ENCODE results near the gene NIM1K.
"Not testable (repeated sequence)": the region's sequence is repeated elsewhere in the genome, so short reads cannot be mapped to it uniquely, and the experiment has no call there.

Gene NIM1K

DNA sequence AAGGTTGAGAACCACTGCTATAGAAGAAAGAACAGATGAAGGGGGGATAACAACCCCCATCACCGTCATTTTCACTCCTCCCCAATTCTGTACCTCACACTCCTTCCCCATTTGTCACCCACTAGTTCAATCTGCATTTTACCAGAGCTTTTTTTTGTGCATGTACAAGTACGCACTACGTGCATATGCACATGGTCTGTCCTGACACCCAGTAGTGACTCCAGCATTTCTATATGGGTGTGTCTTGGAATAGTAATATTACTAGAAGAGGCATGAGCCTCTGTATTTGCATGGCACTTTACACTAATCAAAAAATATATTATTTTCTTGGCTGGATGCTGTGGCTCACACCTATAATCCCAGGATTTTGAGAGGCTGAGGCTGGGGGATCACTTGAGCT, 38.7 kb downstream of the NIM1K start:
- no peak for DNase-seq (ENCODE audit: low read depth, low spot score)

DNA sequence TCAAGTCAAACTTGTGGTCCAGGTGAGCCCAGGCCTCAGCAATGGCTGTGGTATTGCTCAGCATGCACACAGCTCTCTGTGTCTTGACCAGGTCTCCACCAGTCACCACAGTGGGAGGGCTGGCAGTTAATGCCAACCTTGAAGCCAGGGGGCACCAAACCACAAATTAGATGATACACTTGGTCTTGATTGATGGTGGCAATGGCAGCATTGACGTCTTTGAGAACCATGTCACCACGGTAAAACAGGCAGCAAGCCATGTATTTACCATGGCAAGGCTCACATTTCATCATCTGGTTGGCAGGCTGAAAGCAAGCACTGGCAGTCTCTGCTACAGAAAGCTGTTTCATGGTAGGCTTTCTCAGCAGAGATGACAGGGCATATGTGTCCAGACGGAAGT, 40.0 kb downstream of the NIM1K start:
- DNase-seq (ENCODE audit: low read depth, low spot score): no peak

DNA sequence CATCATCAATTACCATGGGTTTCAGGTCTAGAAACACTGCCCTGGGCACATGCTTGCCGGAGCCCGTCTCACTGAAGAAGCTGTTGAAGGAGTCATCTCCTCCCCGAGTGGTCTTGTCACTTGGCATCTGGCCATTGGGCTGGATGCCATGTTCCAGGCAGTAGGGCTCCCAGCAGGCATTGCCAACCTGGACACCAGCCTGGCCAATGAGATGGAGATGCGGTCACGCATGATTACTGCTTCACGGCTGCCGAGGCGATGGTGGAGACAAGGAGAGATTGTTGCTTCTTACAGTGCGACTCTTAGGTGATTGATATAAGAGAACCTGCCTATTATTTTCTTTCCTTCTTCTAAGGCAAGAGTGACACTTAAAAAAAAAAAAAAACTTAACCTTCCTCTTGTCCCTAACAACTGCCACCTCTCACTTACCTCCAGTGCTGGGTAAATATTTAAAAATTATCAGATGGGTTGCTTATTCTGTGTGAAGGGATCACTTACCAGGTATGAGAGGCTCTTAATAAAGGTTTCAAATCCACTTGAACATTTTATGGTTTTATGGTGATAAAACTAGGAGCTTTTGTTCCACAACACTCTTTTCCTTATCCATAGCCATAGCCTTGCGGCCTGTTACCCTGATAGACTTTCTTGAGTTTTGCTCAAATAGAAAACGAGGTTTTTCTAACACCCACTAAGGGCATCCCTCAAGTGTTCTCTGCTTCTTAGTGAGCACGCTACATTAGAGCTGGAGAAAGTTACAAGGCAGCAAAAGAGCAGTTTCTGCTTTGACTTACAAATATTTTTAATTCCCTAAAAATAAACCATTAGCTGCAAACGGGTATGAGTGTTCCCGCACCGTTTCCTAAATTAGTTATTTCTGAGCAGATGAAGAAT, 41.2 kb downstream of the NIM1K start:
- DNase-seq (ENCODE audit: low read depth, low spot score): no peak

DNA sequence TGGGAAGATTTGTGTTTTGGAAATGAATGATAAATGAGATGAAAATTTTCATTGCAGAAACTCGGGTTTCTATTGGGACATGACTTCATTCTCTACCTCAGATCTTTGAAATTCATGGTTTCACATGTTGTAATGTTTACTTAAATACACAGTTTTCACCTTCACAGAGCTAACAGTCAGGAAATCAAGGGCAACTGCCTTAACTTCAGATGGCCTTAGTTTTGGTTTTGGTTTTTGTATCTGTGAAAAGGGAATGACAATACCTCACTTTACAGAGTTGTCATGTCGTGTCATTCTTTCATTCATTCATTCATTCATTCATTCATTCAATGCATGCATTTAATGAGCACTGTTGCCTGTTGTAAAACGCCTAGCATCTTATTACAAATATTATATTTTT, 41.9 kb downstream of the NIM1K start:
- DNase-seq (ENCODE audit: low read depth, low spot score): no peak

DNA sequence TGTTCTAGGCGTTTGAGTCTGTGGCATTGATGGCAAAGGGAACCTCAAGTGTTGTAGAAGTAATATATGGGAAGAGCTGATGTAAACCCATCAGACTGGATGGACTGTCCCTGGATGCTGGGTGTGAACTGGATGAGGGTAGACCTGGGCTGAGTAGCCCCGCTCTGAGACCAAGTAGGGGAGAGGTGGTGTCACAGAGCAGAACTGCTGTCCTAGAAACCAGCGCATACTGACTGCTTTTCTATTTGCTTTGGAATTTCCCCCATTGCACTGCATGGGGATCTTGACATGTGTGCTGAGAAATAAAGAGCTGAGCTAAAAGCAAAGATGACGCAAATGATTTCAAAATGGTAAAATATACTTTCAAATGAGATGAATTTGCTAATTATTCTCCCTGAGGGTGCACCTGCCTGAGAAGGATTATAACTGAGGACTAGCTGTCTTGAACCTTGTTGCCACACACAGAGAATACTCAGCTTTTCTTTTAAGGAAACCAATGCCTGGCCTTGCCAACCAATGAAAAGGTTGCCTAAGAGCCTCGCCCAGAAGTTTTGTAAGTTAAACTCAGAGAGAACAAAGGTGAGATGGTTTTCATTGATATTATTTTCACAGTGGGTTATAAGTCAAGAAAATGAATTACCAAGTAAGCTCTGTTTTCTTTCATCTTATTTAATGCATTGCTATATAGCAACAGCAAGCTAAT, 44.8 kb downstream of the NIM1K start:
- no peak for DNase-seq (ENCODE audit: low read depth, low spot score)

DNA sequence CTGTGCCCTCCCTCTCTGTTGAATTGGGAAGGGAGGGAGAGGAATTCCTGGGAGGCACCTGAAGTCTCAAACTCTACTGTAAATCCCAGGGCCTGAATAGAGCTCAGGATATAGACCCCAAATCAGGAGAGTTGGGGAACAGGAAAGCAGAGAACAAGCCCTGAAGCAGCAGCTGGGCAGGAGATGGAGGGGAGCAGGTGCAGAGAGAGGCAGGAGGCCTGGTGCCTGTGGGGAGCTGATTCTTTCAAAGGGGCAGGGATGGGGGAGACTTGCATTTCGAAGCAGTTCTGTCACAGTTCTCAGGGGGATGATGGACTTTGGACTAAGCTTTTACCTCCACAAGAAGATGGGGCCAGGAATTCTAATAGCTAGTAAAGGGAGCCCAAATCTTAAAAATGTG, 50.2 kb downstream of the NIM1K start:
- no peak for DNase-seq (ENCODE audit: low read depth, low spot score)

DNA sequence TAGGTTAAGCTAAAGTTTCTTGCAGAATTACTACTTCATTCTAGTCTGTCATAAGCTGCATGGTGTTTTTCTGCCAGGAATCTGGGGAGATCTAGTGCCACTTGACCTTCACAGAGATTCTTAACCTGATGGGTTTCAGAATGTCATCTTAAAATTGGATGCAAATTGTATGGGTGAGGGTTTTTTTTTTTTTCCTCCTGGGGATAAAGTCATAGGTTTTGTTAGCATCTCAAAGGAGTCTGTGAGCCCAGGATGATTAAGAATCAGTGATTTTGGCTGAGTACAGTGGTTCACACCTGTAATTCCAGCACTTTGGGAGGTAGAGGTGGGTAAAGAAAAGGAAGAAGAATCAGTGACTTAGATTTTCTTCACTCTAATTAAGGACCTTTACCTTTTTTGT, 51.2 kb downstream of the NIM1K start:
- no peak for DNase-seq (ENCODE audit: low read depth, low spot score)

DNA sequence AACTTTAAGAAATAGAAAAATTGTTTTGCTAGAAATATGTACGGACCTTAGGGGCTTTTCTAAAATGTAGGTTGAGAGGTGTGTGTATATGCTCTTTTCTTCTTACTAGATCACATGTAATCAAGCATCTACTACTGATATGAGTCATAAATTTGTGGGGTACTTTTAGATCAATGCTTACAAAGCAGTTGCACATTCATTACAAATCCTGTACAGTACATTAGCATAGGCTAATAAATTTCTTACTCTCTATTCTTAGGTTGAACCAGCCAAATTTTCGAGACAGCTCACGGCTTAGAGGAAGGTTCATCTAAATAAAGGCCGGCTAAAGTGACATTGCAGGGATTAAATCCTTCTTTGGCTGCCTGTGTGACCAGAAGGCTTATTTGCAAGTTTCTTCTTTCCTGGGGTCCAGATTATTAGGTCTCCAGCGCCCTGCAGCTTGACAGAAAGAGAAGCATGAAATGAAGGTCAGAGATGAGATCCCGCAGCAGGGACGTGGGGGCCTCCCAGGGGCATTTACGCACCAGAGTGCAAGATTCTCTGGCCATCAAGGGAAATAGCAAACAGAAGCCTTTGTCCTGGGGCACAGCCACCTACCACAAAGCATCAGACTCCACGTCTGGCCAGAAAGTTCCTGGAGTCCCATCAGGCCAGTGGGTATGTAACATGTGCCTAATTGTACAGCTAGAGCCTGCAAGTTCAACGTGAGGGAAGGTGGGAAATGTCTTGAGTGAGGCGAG, 53.0 kb downstream of the NIM1K start:
- no peak for DNase-seq (ENCODE audit: low read depth, low spot score)

DNA sequence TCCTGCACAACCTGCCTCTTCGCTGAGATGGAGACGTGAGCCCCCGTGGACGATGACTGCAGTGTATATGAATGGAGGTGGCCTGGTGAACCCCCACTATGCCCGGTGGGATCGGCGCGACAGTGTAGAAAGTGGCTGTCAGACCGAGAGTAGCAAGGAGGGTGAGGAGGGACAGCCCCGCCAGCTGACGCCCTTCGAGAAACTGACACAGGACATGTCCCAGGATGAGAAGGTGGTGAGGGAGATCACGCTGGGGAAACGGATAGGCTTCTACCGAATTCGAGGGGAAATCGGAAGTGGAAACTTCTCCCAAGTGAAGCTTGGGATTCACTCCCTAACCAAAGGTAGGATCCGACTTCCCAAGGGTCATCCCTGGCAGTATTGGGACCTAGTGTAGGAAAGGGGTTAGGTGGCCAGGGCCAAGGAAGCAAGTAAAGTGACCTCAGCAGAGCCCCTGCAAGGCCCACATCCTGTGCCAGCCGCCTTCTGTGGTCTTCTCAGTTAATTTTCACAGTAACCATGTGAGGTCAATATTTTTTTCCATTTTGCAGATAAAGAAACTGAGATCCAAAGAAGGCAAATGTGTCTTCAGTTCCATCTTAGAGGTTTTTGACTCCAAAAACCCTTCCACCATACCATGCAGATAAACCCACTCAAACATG, 53.8 kb downstream of the NIM1K start:
- no peak for DNase-seq (ENCODE audit: low read depth, low spot score)

DNA sequence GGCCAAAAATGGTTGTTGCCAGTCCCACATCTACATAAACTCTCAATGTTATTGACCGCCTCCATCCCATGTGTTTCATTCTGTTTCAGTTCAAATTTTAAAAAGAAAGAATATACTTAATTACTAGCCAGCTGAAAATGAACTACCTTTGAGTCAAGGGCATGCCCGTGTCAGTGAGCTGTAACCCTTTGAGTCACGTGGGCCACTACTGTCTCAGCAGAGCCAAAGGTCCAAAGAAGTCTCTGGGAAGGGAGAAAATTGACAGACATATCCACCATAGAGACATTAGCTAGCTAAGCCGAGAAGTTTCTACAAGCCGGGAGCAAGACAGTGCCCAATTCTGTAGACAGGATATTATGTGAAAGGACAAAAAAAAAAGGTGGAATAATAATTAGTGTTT, 59.7 kb downstream of the NIM1K start:
- DNase-seq (ENCODE audit: low read depth, low spot score): no peak

DNA sequence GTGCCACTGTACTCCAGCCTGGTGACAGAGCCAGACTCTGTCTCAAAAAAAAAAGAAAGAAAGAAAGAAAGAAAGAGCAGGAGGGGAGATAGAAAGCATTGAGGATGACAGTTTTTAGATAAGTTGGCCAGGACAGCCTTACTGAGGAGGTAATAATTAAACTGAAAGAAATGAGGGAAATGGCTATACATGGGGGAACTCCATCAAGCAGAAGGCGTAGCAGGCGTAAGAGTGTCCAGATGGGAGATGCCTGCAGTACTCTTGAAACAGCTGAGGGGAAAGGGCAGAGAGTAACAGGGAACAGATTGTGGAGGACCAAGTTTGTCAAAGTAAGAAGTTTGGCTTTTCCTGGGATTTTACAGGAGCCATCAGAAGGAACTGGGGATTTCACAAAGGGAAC, 63.7 kb downstream of the NIM1K start:
- DNase-seq (ENCODE audit: low read depth, low spot score): no peak

DNA sequence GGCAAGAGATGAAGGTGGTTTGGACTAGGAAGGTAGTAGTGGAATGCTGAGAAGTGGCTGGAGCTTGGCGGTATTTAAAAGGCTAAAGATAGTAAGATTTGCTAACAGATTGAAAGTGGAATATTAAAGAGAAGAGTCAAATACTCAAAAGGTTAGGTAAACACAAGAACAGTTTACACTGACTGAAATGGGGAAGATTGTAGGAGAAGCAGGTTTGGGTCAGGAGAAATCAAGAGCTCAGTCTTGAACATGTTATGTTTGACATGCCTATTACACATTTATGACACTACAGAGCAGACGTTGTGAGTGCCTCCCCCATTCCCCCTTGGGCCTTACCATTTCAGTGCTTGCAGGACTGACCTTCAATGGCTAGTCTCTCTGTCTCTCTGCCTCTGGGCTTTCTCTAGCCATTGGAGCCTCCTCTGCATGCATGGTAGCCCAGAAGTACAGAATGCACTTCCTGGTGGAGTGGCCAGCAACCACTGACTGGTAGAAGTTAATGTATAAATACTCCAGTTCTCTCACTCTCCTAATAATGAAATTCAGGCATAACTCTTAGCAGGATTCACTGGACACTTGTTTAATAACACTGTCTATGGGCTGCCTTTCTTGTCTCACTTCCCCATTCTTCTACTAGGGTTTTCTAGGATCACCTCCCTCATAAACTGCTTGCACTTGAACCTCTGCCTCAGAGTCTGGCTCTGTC, 64.4 kb downstream of the NIM1K start:
- DNase-seq (ENCODE audit: low read depth, low spot score): no peak

DNA sequence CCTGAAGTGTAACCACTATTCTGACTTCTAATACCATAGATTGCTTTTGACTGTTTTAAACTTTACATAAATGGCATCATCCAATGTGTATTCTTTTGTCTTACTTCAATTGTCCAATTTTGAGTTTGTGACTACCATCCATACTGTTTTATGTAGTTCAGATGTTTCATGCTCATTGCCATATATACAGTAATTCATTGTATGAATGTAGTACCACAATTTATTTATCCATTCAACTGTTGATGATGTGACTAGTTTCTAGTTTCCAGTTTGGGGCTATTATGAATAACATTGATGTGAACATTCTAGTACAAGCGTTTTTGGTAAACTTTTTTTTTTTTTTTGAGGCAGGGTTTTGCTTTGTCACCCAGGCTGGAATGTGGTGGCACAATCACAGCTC, 66.1 kb downstream of the NIM1K start:
- no peak for DNase-seq (ENCODE audit: low read depth, low spot score)

DNA sequence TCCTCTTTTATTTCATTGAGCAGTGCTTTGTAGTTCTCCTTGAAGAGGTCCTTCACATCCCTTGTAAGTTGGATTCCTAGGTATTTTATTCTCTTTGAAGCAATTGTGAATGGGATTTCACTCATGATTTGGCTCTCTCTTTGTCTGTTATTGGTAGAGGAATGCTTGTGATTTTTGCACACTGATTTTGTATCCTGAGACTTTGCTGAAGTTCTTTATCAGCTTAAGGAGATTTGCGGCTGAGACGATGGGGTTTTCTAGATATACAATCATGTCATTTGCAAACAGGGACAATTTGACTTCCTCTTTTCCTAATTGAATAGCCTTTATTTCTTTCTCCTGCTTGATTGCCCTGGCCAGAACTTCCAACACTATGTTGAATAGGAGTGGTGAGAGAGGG, 70.2 kb downstream of the NIM1K start:
- DNase-seq (ENCODE audit: low read depth, low spot score): not testable (repeated sequence)

DNA sequence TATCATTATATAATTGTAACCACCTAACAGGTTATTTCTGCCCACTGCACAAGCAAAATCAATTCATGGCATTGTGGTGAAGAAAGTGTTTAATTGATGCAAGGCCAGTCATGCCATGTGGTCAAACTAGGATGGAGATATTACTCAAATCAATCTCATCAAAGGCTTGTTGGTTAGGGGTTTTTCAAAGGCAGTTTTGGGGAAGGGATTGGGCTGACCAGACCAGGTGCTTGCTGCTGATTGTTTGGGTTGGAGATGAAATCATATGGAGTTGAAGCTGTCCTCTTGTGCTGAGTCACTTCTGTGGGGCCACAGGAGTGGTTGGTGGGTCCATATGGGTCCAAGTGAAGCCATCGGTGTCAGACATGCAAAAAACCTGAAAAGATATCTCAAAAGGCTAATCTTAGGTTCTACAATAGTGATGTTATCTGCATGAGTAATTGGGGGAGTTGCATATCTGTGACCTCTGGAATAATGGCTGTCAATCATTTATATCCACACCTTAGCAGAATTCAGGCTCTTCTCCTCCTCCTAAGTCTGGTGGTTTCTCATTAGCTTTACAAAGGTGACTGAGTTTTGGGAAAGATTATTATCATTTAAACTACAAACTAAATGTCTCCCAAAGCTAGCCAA, 76.3 kb downstream of the NIM1K start:
- DNase-seq (ENCODE audit: low read depth, low spot score): no peak

DNA sequence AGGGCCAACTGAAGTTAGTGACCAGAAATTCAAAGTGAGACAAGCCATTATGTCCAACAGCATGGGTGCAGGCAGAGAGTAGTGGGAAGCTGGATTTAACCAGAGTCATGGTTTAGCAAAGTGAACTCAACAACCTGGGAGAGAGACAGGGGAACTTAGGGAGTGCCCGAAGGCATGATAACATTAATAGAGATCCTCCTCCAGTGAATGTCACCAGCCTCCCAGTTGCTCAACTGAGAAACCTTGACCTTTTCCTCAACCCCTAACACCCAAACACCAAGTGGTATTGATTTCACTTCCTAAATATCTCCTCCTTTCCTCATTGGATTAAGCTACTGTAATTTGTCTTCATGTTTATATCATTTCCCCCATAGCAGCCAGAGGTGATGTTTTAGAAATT, 78.6 kb downstream of the NIM1K start:
- DNase-seq (ENCODE audit: low read depth, low spot score): no peak

DNA sequence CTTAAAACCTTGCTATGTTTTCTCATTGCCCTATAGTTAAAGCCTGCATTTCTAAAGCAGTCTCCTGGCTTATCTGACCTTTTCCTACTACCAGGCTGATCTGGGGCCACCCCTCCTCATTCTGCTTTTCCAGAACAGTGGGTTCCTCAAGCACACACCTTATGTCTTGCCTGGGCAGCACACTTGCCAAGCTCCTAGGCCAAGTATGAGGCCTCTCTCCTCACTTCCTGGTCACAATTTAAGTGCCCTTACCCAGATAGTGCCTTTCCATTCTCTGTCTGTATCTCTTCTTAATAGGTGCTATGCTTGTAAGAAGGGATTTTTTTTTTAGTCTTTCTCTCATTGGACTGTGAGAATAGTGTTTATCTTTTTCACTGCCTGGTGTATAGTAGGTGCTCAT, 81.5 kb downstream of the NIM1K start:
- DNase-seq (ENCODE audit: low read depth, low spot score): no peak

DNA sequence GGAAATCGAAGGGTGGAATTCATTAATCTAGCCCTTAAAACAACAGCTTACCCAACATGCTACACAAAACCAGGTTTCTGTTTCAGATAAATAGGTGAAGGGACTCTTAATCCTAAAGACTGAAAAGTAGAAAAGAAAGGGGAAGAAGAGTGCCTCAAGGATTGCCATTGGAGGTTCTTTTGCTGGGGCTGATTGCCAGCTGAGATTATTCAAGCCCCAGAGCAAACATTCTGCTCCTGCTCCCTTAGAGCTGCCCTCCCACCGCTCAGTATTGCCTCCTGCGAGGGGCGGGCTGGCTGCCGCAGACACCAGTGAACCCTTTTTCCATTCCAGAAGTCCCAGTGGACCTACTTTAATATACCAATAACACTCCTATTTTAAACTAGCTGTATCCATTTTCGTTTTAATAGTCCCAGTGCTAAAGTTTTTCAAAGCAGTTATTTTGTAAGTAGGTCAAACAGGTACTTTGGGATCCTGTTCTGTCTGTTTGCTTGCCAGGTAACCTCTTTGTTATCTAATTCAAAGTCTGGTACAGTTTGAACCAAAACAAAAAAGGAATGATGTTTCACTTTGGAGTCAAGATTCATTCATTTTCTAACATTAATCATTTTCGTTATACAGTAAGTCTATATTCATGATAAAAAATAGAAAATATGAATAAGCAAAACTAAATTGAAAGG, 82.5 kb downstream of the NIM1K start:
- DNase-seq (ENCODE audit: low read depth, low spot score): peak; percentile 21

DNA sequence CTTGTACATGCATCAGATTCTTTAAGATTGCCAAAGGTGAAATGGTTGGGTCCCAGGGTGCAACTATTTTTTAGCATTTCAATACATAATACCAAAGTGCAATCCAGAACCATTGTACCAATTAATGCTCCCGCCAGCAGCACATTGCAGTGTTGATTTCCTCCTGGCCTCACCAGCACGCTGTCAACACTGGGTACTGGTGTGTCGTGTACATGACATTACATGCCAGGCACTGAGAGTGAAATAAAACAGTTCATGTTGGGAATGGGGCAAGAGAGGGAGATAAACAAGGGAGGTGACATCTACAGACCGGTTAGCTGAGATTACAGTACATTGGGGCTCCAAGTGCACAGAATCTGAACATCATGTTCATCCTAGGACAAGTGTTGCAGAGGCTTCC, 83.4 kb downstream of the NIM1K start:
- DNase-seq (ENCODE audit: low read depth, low spot score): no peak

DNA sequence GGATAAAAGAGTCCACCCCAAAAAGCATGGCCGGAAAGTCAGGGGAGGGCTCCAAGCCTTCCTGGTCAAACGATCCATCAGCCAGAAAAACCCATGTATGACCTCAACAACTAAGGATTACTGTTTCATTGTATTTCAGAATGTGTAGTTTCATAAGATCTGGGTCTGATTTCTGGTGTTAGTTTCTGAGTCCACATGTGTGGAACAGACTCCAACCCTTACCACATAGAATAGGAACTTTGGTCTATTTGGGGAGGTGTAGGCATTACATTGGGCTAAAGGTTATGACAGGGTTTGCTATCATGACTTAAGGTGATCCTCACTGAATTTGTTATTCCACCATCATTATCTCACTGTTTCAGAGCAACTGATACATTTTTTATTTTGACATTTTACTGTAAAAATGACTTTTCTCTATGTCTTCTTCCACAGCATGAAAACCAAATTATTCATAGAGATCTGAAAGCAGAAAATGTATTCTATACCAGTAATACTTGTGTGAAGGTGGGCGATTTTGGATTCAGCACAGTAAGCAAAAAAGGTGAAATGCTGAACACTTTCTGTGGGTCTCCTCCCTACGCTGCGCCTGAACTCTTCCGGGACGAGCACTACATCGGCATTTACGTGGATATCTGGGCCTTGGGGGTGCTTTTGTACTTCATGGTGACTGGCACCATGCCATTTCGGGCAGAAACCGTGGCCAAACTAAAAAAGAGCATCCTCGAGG, 87.7 kb downstream of the NIM1K start:
- DNase-seq (ENCODE audit: low read depth, low spot score): no peak

All from ELF-1 (cell line).